Left renal pelvis (tissue), 4 donors: ENCODE measurements around the gene NMUR2. TPM values are rescaled to one million over a fixed set of nuclear protein-coding genes. Genes with fewer than 3 reads are reported as not detected.

ENCODE experiments used
- DNase-seq, 4 donors: peaks; one replicate each; pipeline ENCODE4 v3.0.0-alpha.2; 2013; ENCODE audit warnings: low read depth in 4 of 4, low spot score in 3 of 4
- polyA plus RNA-seq, 4 donors: library from polyadenylated mRNA; unstranded; fragments of 120-200 nt; gene quantifications; one replicate each; pipeline ENCODE4 v1.2.1, GENCODE V29; 2013; ENCODE audit not compliant: insufficient read length in 4 of 4

Gene NMUR2
- polyA plus RNA-seq, 4 donors, result 0.17 to 0.94 (median 0.27) TPM; not detected in 1

GRCh38 chr5:152372875-152373274 lies 32.2 kb downstream of the NMUR2 start:
- DNase-seq, result no peak

- no peak for DNase-seq
Measured at GRCh38 chr5:152369298-152369697, 35.8 kb downstream of the NMUR2 start.

GRCh38 chr5:152367554-152367953 lies 37.5 kb downstream of the NMUR2 start:
- DNase-seq, result no peak

GRCh38 chr5:152366716-152367115 lies 38.4 kb downstream of the NMUR2 start:
- no peak for DNase-seq

- DNase-seq, result no peak
Measured at GRCh38 chr5:152364899-152365298, 40.2 kb downstream of the NMUR2 start.

- DNase-seq, result no peak
Measured at GRCh38 chr5:152364172-152364571, 40.9 kb downstream of the NMUR2 start.

GRCh38 chr5:152358861-152359568 lies 46.1 kb downstream of the NMUR2 start:
- no peak for DNase-seq

- DNase-seq, result no peak
Measured at GRCh38 chr5:152356506-152356905, 48.6 kb downstream of the NMUR2 start.

- no peak for DNase-seq
Measured at GRCh38 chr5:152355061-152355460, 50.0 kb downstream of the NMUR2 start.

- DNase-seq, result no peak
Measured at GRCh38 chr5:152353001-152353400, 52.1 kb downstream of the NMUR2 start.

- no peak for DNase-seq
Measured at GRCh38 chr5:152349683-152350526, 55.2 kb downstream of the NMUR2 start.
